Astrocyte (in vitro differentiated cells and primary cell): ENCODE results near the gene LRRC28. TPM values are rescaled to one million over a fixed set of nuclear protein-coding genes. Genes with fewer than 3 reads are reported as not detected.

Experiments used
- DNase-seq: peaks from one replicate; pipeline ENCODE4 v3.0.0-alpha.2; 2010; ENCODE audit warnings: low read depth
- FAIRE-seq: peaks from 2 replicates; lab custom pipeline; 2011; peaks lifted over from hg19 to GRCh38; lab: Jason Lieb, UNC
- H2AFZ ChIP-seq: 2 replicates; pipeline ENCODE4 v1.6.0; 2012; ENCODE audit warnings: low read depth, low read length, inconsistent platforms
- H3K27ac ChIP-seq: 2 replicates; pipeline ENCODE4 v1.5.1; 2011; ENCODE audit warnings: low read depth, low read length, inconsistent platforms
- H3K27me3 ChIP-seq: 2 replicates; pipeline ENCODE4 v1.6.0; 2011; ENCODE audit warnings: low read length, inconsistent platforms; ENCODE audit not compliant: insufficient read depth
- H3K36me3 ChIP-seq: 2 replicates; pipeline ENCODE4 v1.5.1; 2011; ENCODE audit warnings: low read length, inconsistent platforms; ENCODE audit not compliant: insufficient read depth
- H3K4me1 ChIP-seq: 2 replicates; pipeline ENCODE4 v1.5.1; 2011; ENCODE audit warnings: low read length, inconsistent platforms; ENCODE audit not compliant: insufficient read depth
- H3K4me2 ChIP-seq: 2 replicates; pipeline ENCODE4 v1.6.0; 2012; ENCODE audit warnings: low read length, inconsistent platforms
- H3K4me3 ChIP-seq: 2 replicates; pipeline ENCODE4 v1.5.1; 2011; ENCODE audit warnings: low read depth, mild to moderate bottlenecking, low read length, inconsistent platforms; ENCODE audit not compliant: insufficient read depth
- H3K79me2 ChIP-seq: 2 replicates; pipeline ENCODE4 v1.6.0; 2012; ENCODE audit warnings: mild to moderate bottlenecking, low read length, inconsistent platforms; ENCODE audit not compliant: insufficient read depth
- H3K9ac ChIP-seq: 2 replicates; pipeline ENCODE4 v1.6.0; 2012; ENCODE audit warnings: mild to moderate bottlenecking, low read length, inconsistent platforms
- H3K9me3 ChIP-seq: 2 replicates; pipeline ENCODE4 v1.5.1; 2012; ENCODE audit warnings: low read depth, mild to moderate bottlenecking, low read length, inconsistent platforms; ENCODE audit not compliant: insufficient read depth
- H4K20me1 ChIP-seq: 2 replicates; pipeline ENCODE4 v1.6.0; 2012; ENCODE audit warnings: low read length, inconsistent platforms; ENCODE audit not compliant: insufficient read depth
- H3K27ac Mint-ChIP-seq: one replicate; pipeline ENCODE4 v1.8.0; 2021; ENCODE audit warnings: mild to moderate bottlenecking, mixed read lengths; ENCODE audit not compliant: unreplicated experiment
- H3K27me3 Mint-ChIP-seq: one replicate; pipeline ENCODE4 v1.8.0; 2021; ENCODE audit warnings: low read depth, mixed read lengths; ENCODE audit not compliant: unreplicated experiment
- H3K36me3 Mint-ChIP-seq: one replicate; pipeline ENCODE4 v1.8.0; 2021; ENCODE audit warnings: low read depth, mixed read lengths; ENCODE audit not compliant: unreplicated experiment
- H3K4me1 Mint-ChIP-seq: one replicate; pipeline ENCODE4 v1.8.0; 2021; ENCODE audit warnings: low read depth, mixed read lengths; ENCODE audit not compliant: unreplicated experiment
- H3K4me3 Mint-ChIP-seq: one replicate; pipeline ENCODE4 v1.8.0; 2021; ENCODE audit warnings: mild to moderate bottlenecking, moderate library complexity, mixed read lengths; ENCODE audit not compliant: unreplicated experiment
- H3K9me3 Mint-ChIP-seq: one replicate; pipeline ENCODE4 v1.8.0; 2021; ENCODE audit warnings: mild to moderate bottlenecking, mixed read lengths; ENCODE audit not compliant: unreplicated experiment
- EZH2 ChIP-seq: IDR thresholded peaks from 2 replicates; pipeline ENCODE4 v1.6.1; 2012; ENCODE audit warnings: mild to moderate bottlenecking, low read length, inconsistent platforms; ENCODE audit not compliant: insufficient read depth
- total RNA-seq: library from RNA; stranded (reverse); gene quantifications from 2 replicates; pipeline ENCODE4 v1.2.1, GENCODE V29; 2021
- TF ChIP-seq, protein P1 (sequence below): IDR thresholded peaks from 2 replicates; pipeline ENCODE4 v1.5.1; 2011; ENCODE audit warnings: low read depth, mild to moderate bottlenecking, inconsistent platforms, low read length, moderate library complexity; ENCODE audit not compliant: insufficient read depth

Gene LRRC28
- total RNA-seq, 1 donor from 2014 or later = 28.1 TPM

DNA sequence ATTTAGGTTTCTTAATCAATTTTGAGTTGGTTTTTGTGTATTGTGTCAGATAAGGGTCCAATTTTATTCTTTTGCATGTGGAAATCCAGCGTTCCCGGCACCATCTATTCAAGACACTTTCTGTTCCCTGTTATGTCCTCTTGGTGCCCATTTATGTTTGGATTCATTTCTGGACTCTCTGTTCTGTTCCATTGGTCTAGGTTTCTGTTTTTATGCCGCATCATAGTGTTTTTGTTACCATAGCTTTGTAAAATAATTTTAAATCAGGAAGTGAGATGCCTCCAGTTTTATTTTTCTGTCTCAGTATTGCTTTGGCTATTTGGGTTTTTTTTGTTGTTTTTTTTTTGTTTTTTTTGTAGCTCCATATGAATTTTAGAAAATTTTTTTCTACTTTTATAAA is 97.1 kb downstream of the LRRC28 start:
- Mint-ChIP-seq H3K4me1 (peaks cover 2% of the 10 kb centered on the region), H3K27me3 (no peaks in the 10 kb centered on the region), H3K36me3 (peaks cover 9% of the 10 kb centered on the region), H3K9me3 (no peaks in the 10 kb centered on the region), H3K27ac (no peak overlapping the region), H3K4me3 (no peak overlapping the region)
- H3K79me2 ChIP-seq = no peaks in the 10 kb centered on the region
- no peaks in the 10 kb centered on the region for H3K36me3 ChIP-seq
- no peaks in the 10 kb centered on the region for H3K27me3 ChIP-seq
- no peak overlapping the region for H3K4me2 ChIP-seq
- H3K9ac ChIP-seq = no peak overlapping the region
- no peak overlapping the region for H3K27ac ChIP-seq
- no peaks in the 10 kb centered on the region for H3K9me3 ChIP-seq
- no peak for TF ChIP-seq EZH2
- TF ChIP-seq, protein P1, sequence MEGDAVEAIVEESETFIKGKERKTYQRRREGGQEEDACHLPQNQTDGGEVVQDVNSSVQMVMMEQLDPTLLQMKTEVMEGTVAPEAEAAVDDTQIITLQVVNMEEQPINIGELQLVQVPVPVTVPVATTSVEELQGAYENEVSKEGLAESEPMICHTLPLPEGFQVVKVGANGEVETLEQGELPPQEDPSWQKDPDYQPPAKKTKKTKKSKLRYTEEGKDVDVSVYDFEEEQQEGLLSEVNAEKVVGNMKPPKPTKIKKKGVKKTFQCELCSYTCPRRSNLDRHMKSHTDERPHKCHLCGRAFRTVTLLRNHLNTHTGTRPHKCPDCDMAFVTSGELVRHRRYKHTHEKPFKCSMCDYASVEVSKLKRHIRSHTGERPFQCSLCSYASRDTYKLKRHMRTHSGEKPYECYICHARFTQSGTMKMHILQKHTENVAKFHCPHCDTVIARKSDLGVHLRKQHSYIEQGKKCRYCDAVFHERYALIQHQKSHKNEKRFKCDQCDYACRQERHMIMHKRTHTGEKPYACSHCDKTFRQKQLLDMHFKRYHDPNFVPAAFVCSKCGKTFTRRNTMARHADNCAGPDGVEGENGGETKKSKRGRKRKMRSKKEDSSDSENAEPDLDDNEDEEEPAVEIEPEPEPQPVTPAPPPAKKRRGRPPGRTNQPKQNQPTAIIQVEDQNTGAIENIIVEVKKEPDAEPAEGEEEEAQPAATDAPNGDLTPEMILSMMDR = no peak
- no peaks in the 10 kb centered on the region for H3K4me1 ChIP-seq
- no peak overlapping the region for H3K4me3 ChIP-seq
- no peak overlapping the region for H2AFZ ChIP-seq
- FAIRE-seq (no peak), DNase-seq (no peak)
- H4K20me1 ChIP-seq = no peaks in the 10 kb centered on the region

DNA sequence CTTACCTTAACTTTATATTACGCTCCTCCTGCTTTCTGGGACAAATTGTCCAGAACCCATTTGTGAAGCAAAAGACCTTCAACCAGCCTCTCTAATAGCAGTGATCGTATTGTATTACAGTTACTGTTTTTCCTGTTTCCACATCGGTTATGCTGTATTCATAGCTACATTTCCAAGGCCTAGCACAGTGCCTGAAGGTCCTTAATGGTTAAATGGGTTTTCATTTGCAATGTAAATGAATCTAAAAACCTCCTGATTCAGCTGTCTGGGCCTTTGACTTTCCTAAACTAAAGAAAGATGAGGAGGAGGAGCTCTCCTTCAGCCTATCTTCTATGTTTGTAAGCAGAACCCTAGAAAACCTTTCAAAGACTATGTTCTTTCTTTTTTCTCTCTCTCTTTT is 99.1 kb downstream of the LRRC28 start:
- Histone ChIP-seq H2AFZ (no peak overlapping the region), H3K4me2 (no peak overlapping the region), H3K9me3 (no peaks in the 10 kb centered on the region), H3K36me3 (no peaks in the 10 kb centered on the region), H4K20me1 (no peaks in the 10 kb centered on the region), H3K9ac (no peak overlapping the region), H3K27ac (no peak overlapping the region), H3K4me3 (no peak overlapping the region), H3K79me2 (no peaks in the 10 kb centered on the region), H3K27me3 (no peaks in the 10 kb centered on the region), H3K4me1 (no peaks in the 10 kb centered on the region)
- TF ChIP-seq EZH2 = no peak
- TF ChIP-seq, protein P1 = no peak
- no peak overlapping the region for H3K4me3 Mint-ChIP-seq
- no peaks in the 10 kb centered on the region for H3K27me3 Mint-ChIP-seq
- no peak for DNase-seq
- H3K27ac Mint-ChIP-seq = no peak overlapping the region
- H3K36me3 Mint-ChIP-seq = peaks cover 9% of the 10 kb centered on the region
- H3K9me3 Mint-ChIP-seq = no peaks in the 10 kb centered on the region
- no peaks in the 10 kb centered on the region for H3K4me1 Mint-ChIP-seq
- no peak for FAIRE-seq

DNA sequence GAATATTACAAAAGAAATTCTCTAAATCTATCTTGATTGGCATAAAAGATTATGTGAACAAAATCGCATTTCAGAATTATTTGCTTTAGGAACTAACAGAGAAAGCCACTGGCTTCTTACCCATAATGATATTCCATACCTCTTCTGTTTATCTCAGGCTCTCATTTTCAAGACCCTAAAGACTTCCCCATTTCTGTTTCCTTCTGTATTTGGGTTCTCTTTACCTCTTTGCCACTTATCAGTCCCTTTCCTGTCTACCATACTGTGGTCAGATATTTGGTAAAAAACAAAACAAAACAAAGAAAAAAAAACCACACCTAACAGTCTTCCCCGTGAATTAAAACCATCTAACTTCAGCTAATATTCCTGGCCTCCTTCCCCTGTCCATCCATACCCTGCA is 108.5 kb downstream of the LRRC28 start:
- H4K20me1 ChIP-seq = no peaks in the 10 kb centered on the region
- H3K27ac ChIP-seq = no peak overlapping the region
- H3K4me2 ChIP-seq = no peak overlapping the region
- H3K36me3 ChIP-seq = no peaks in the 10 kb centered on the region
- H3K27ac Mint-ChIP-seq = no peak overlapping the region
- no peak for FAIRE-seq
- H3K4me1 Mint-ChIP-seq = no peaks in the 10 kb centered on the region
- H3K79me2 ChIP-seq = no peaks in the 10 kb centered on the region
- H3K4me3 ChIP-seq = no peak overlapping the region
- H3K27me3 ChIP-seq = no peaks in the 10 kb centered on the region
- H3K27me3 Mint-ChIP-seq = no peaks in the 10 kb centered on the region
- no peak for DNase-seq
- TF ChIP-seq, protein P1 = no peak
- no peak for TF ChIP-seq EZH2
- H3K4me1 ChIP-seq = no peaks in the 10 kb centered on the region
- H3K9me3 ChIP-seq = no peaks in the 10 kb centered on the region
- H3K4me3 Mint-ChIP-seq = no peak overlapping the region
- peaks cover 2% of the 10 kb centered on the region for H3K9me3 Mint-ChIP-seq
- no peak overlapping the region for H2AFZ ChIP-seq
- H3K9ac ChIP-seq = no peak overlapping the region
- peaks cover 5% of the 10 kb centered on the region for H3K36me3 Mint-ChIP-seq
